H1 (cell line): ENCODE data around the gene CADM1. TPM values are rescaled to one million over a fixed set of nuclear protein-coding genes. Genes with fewer than 3 reads are reported as not detected.

ENCODE experiments used
- CTCF ChIA-PET: fragments of 300-600 bp; sonication (Branson Sonifier 250); formaldehyde crosslinking; loops from one replicate; lab custom pipeline; 2021; ENCODE audit not compliant: partially characterized antibody; lab: Charles Lee
- POLR2A ChIA-PET: fragments of 300-600 bp; sonication (Branson Sonifier 250); formaldehyde crosslinking; loops from one replicate; lab custom pipeline; 2021; ENCODE audit warnings: inconsistent platforms; ENCODE audit not compliant: partially characterized antibody; lab: Charles Lee
- DNase-seq, 2 experiments: peaks; one replicate each; pipeline versions ENCODE4 v3.0.0 to v3.0.0-alpha.2; 2010 to 2022; ENCODE audit warnings: low spot score in 2 of 2, low read depth in 1 of 2, mixed read lengths in 1 of 2
- FAIRE-seq: peaks from 2 replicates; lab custom pipeline; 2011; peaks lifted over from hg19 to GRCh38; lab: Jason Lieb, UNC
- H2AFZ ChIP-seq: 2 replicates; pipeline ENCODE4 v1.8.1; 2012; ENCODE audit warnings: low read length, inconsistent platforms
- H2AK5ac ChIP-seq: 2 replicates; pipeline ENCODE4 v1.6.1; 2013; ENCODE audit warnings: low read depth, low read length
- H2BK120ac ChIP-seq: replicated peaks from 2 replicates; pipeline ENCODE3; 2013; ENCODE audit warnings: low read depth, low read length, inconsistent platforms
- H2BK12ac ChIP-seq: 2 replicates; pipeline ENCODE4 v1.6.1; 2013; ENCODE audit warnings: low read depth, low read length
- H2BK15ac ChIP-seq: 2 replicates; pipeline ENCODE4 v1.6.1; 2013; ENCODE audit warnings: low read length
- H2BK20ac ChIP-seq: 2 replicates; pipeline ENCODE4 v1.6.1; 2013; ENCODE audit warnings: low read length
- H2BK5ac ChIP-seq: 2 replicates; pipeline ENCODE4 v1.6.1; 2013; ENCODE audit warnings: low read depth, low read length
- H3K14ac ChIP-seq: 2 replicates; pipeline ENCODE4 v1.6.1; 2013; ENCODE audit warnings: inconsistent platforms; ENCODE audit not compliant: insufficient read length
- H3K18ac ChIP-seq: 2 replicates; pipeline ENCODE4 v1.6.1; 2013; ENCODE audit warnings: low read length; ENCODE audit errors: extremely low read depth
- H3K23ac ChIP-seq: 2 replicates; pipeline ENCODE4 v1.6.1; 2013; ENCODE audit warnings: inconsistent platforms; ENCODE audit not compliant: insufficient read length
- H3K23me2 ChIP-seq: 2 replicates; pipeline ENCODE4 v1.6.1; 2013; ENCODE audit warnings: low read depth, low read length
- H3K27ac ChIP-seq: 2 replicates; pipeline ENCODE4 v1.6.1; 2011; ENCODE audit warnings: low read depth, low read length, inconsistent platforms
- H3K27me3 ChIP-seq, 4 experiments: replicated peaks in 1 of 4; 1 replicate in 1 of 4; 2 replicates in 3 of 4; pipeline versions ENCODE4 v1.6.1 to v1.8.1; 2011 to 2013; ENCODE audit warnings: low read length in 3 of 4, mild to moderate bottlenecking in 3 of 4, inconsistent platforms in 2 of 4, mixed read lengths in 2 of 4, moderate library complexity in 1 of 4; ENCODE audit not compliant: control insufficient read depth in 3 of 4, insufficient read depth in 3 of 4; ENCODE audit errors: extremely low read depth in 1 of 4
- H3K36me3 ChIP-seq, 4 experiments: 2 replicates each; pipeline versions ENCODE4 v1.6.1 to v1.8.1; 2011 to 2013; ENCODE audit warnings: mild to moderate bottlenecking in 4 of 4, low read length in 3 of 4, moderate library complexity in 2 of 4, control low read depth in 1 of 4, inconsistent platforms in 1 of 4; ENCODE audit not compliant: insufficient read depth in 4 of 4, control insufficient read depth in 2 of 4
- H3K4ac ChIP-seq: replicated peaks from 2 replicates; pipeline ENCODE3; 2013; ENCODE audit warnings: low read length, low read depth, mixed read lengths, inconsistent platforms; ENCODE audit not compliant: insufficient read length
- H3K4me1 ChIP-seq, 4 experiments: replicated peaks in 1 of 4; 1 replicate in 1 of 4; 2 replicates in 3 of 4; pipeline versions ENCODE4 v1.6.1 to v1.8.1; 2011 to 2013; ENCODE audit warnings: low read length in 3 of 4, inconsistent platforms in 2 of 4, mixed read lengths in 1 of 4; ENCODE audit not compliant: insufficient read depth in 4 of 4, control insufficient read depth in 3 of 4
- H3K4me2 ChIP-seq, 2 experiments: 2 replicates each; pipeline versions ENCODE4 v1.6.1 to v1.8.1; 2011 to 2013; ENCODE audit warnings: low read depth in 2 of 2, low read length in 2 of 2, control low read depth in 1 of 2, inconsistent platforms in 1 of 2, mild to moderate bottlenecking in 1 of 2; ENCODE audit not compliant: insufficient read depth in 1 of 2
- H3K4me3 ChIP-seq, 4 experiments: fragments of 200-600, 300-600 bp in 1 of 4; sonication (generic), shearing (Covaris generic), sonication (Bioruptor Twin) in 1 of 4; 2 replicates each; pipeline versions ENCODE4 v1.5.1 to v1.8.1; 2011 to 2016; ENCODE audit warnings: low read length in 4 of 4, low read depth in 3 of 4, control low read depth in 2 of 4, inconsistent platforms in 2 of 4, mild to moderate bottlenecking in 2 of 4, mixed read lengths in 1 of 4, moderate library complexity in 1 of 4; ENCODE audit not compliant: insufficient read depth in 2 of 4; ENCODE audit errors: extremely low read depth in 1 of 4
- H3K56ac ChIP-seq: replicated peaks from 2 replicates; pipeline ENCODE3; 2013; ENCODE audit warnings: low read depth, mild to moderate bottlenecking, mixed read lengths, low read length, inconsistent platforms; ENCODE audit not compliant: insufficient read length
- H3K79me1 ChIP-seq: 2 replicates; pipeline ENCODE4 v1.6.1; 2013; ENCODE audit warnings: low read depth, low read length, control low read depth
- H3K79me2 ChIP-seq, 2 experiments: 2 replicates each; pipeline versions ENCODE4 v1.6.1 to v1.8.1; 2012 to 2013; ENCODE audit warnings: low read length in 2 of 2, mild to moderate bottlenecking in 2 of 2, inconsistent platforms in 1 of 2; ENCODE audit not compliant: insufficient read depth in 2 of 2, control insufficient read depth in 1 of 2
- H3K9ac ChIP-seq, 4 experiments: replicated peaks in 1 of 4; 1 replicate in 1 of 4; 2 replicates in 3 of 4; pipeline versions ENCODE4 v1.6.1 to v1.8.1; 2011 to 2013; ENCODE audit warnings: low read depth in 3 of 4, low read length in 3 of 4, control low read depth in 2 of 4, mild to moderate bottlenecking in 2 of 4, moderate library complexity in 2 of 4, inconsistent platforms in 1 of 4; ENCODE audit errors: extremely low read depth in 1 of 4
- H3K9me3 ChIP-seq, 2 experiments: 2 replicates each; pipeline versions ENCODE4 v1.6.1 to v1.8.1; 2012 to 2013; ENCODE audit warnings: mild to moderate bottlenecking in 2 of 2, moderate library complexity in 2 of 2, control low read depth in 1 of 2, inconsistent platforms in 1 of 2, low read depth in 1 of 2, low read length in 1 of 2, mixed read lengths in 1 of 2; ENCODE audit not compliant: insufficient read depth in 2 of 2
- H4K20me1 ChIP-seq, 2 experiments: replicated peaks in 1 of 2; 2 replicates each; pipeline versions ENCODE3 to v1.8.1; 2011 to 2013; ENCODE audit warnings: inconsistent platforms in 2 of 2, low read length in 2 of 2, mild to moderate bottlenecking in 1 of 2; ENCODE audit not compliant: insufficient read depth in 2 of 2, control insufficient read depth in 1 of 2
- H4K5ac ChIP-seq: 2 replicates; pipeline ENCODE4 v1.6.1; 2013; ENCODE audit warnings: low read length, low read depth, mixed read lengths, inconsistent platforms; ENCODE audit not compliant: insufficient read length
- H4K8ac ChIP-seq: 2 replicates; pipeline ENCODE4 v1.8.0; 2013; ENCODE audit warnings: mild to moderate bottlenecking, moderate library complexity, low read length, inconsistent platforms; ENCODE audit not compliant: insufficient read depth; ENCODE audit errors: extremely low read depth
- H4K91ac ChIP-seq: replicated peaks from 2 replicates; pipeline ENCODE3; 2013; ENCODE audit warnings: low read length, mixed read lengths, inconsistent platforms; ENCODE audit not compliant: insufficient read length
- E2F6 ChIP-seq: IDR thresholded peaks from 2 replicates; pipeline ENCODE4 v1.6.1; 2012; ENCODE audit warnings: inconsistent platforms
- WGBS, 2 experiments: shearing (Covaris generic) in 1 of 2; methylation state at CpG; one replicate each; pipeline versions ENCODE4 v1.1.6 to v1.1.7; 2013 to 2015; ENCODE audit warnings: low lambda C conversion rate in 2 of 2, mixed read lengths in 2 of 2, inconsistent platforms in 1 of 2, low coverage in 1 of 2, missing lambda C conversion rate in 1 of 2; ENCODE audit not compliant: insufficient replicate concordance in 2 of 2, insufficient coverage in 1 of 2, insufficient read length in 1 of 2; ENCODE audit errors: extremely low coverage in 1 of 2, missing lambda C conversion rate in 1 of 2; 5-methylcytosine and 5-hydroxymethylcytosine counted together
- polyA plus RNA-seq, 7 experiments: library from polyadenylated mRNA; depleted of rRNA in 3 of 7; stranded (reverse) in 5 of 7; unstranded in 2 of 7; fragments of >200 nt in 5 of 7; fragments of 200-250 nt in 2 of 7; gene quantifications; 1 replicate in 5 of 7; 2 replicates in 1 of 7; 4 replicates in 1 of 7; pipeline versions ENCODE4 v1.2.1 to v1.2.3, GENCODE V29; 2011 to 2013; ENCODE audit warnings: missing spikeins in 2 of 7, mixed read lengths in 2 of 7
- total RNA-seq: library from RNA; stranded (reverse); fragmentation: NEBNext Ultra II Directional; extraction: Animal tissue kit (Norgen Biotek cat#: 25700); gene quantifications from 2 replicates; pipeline ENCODE4 v1.2.1, GENCODE V29; 2021

Gene CADM1
- total and polyA plus RNA-seq, 2 of the 8 experiments (the other 6 are each of a cell fraction or from before 2014, with no cell fraction given): 8.3 to 25.3 TPM

GRCh38 chr11:115206365-115207022 lies 297.7 kb downstream of the CADM1 start:
- Histone ChIP-seq H3K27ac (no peak overlapping the region), H2BK120ac (no peak overlapping the region), H4K91ac (no peak overlapping the region), H4K20me1 (no peaks in the 10 kb centered on the region), H3K56ac (no peak overlapping the region), H2AK5ac (no peak overlapping the region), H2AFZ (no peak overlapping the region), H3K4ac (no peak overlapping the region), H3K27me3 (no peaks in the 10 kb centered on the region), H2BK20ac (no peak overlapping the region), H3K9me3 (no peaks in the 10 kb centered on the region), H3K4me2 (no peak overlapping the region), H2BK15ac (no peak overlapping the region), H3K79me1 (no peaks in the 10 kb centered on the region), H3K23ac (no peak overlapping the region), H2BK5ac (no peak overlapping the region), H4K8ac (no peak overlapping the region), H3K23me2 (no peaks in the 10 kb centered on the region), H3K9ac (no peak overlapping the region), H3K18ac (no peak overlapping the region), H3K4me3 (no peak overlapping the region), H2BK12ac (no peak overlapping the region), H3K36me3 (no peaks in the 10 kb centered on the region), H3K14ac (no peak overlapping the region), H3K4me1 (peaks cover 0 to 3% (median under 1%) of the 10 kb centered on the region in 4 experiments; a peak in 4 of 7 replicates), H3K79me2 (no peaks in the 10 kb centered on the region), H4K5ac (no peak overlapping the region)
- FAIRE-seq: no peak
- CTCF ChIA-PET: interaction anchor here (0.6 to 2.3 kb wide), 5 partner anchors 10 to 432 kb away, joined by 3 to 19 read pairs (median 5); no protein-coding TSS in a partner anchor
- DNase-seq: no peak
- 94% methylated on average over 7 of the region's 7 CpGs; no CpG with 5 or more reads in 1 of the 2 experiments for WGBS, 2 experiments
- POLR2A ChIA-PET: interaction anchor here (0.6 kb wide), 1 partner anchor 90 kb away, joined by 3 read pairs; no protein-coding TSS in a partner anchor
- no peak for TF ChIP-seq E2F6
